HL-60 (cell line): ENCODE data around the gene SYNPO.

ENCODE experiments used
- CTCF ChIP-seq: IDR thresholded peaks from one replicate; pipeline ENCODE4 v1.5.1; 2011; ENCODE audit warnings: low read length, control low read depth, inconsistent platforms; ENCODE audit not compliant: insufficient read depth
- GABPA ChIP-seq: IDR thresholded peaks from 2 replicates; pipeline ENCODE4 v1.6.1; 2012; ENCODE audit warnings: low read depth
- POLR2AphosphoS5 ChIP-seq: IDR thresholded peaks from 2 replicates; pipeline ENCODE4 v1.6.1; 2012; ENCODE audit warnings: low read depth
- REST ChIP-seq: IDR thresholded peaks from 2 replicates; pipeline ENCODE4 v1.6.1; 2012; ENCODE audit warnings: low read depth; ENCODE audit not compliant: insufficient replicate concordance
- SPI1 ChIP-seq: IDR thresholded peaks from 2 replicates; pipeline ENCODE4 v1.6.1; 2012; ENCODE audit warnings: low read depth, mild to moderate bottlenecking, borderline replicate concordance

GRCh38 chr5:150650021-150651006, 9.9 kb downstream of the SYNPO start:
- TF ChIP-seq REST (no peak), CTCF (no peak), POLR2AphosphoS5 (no peak), SPI1 (no peak), GABPA (no peak)
